Activated CD4-positive, alpha-beta T cell treated with anti-CD3 and anti-CD28 coated beads for 24 hours (primary cell): ENCODE data around the gene RASGRP3.
"Not testable (repeated sequence)": the region's sequence is repeated elsewhere in the genome, so short reads cannot be mapped to it uniquely, and the experiment has no call there.

ENCODE experiments used
- DNase-seq, 2 donors: peaks; one replicate each; pipeline ENCODE4 v3.0.0-alpha.2; 2020; ENCODE audit warnings: low read depth in 2 of 2

Gene RASGRP3

GRCh38 chr2:33457556-33458247, 18.7 kb upstream of the RASGRP3 start:
- no peak for DNase-seq

GRCh38 chr2:33458248-33458819, 18.1 kb upstream of the RASGRP3 start:
- DNase-seq = no peak

GRCh38 chr2:33459745-33460144, 16.7 kb upstream of the RASGRP3 start:
- DNase-seq = no peak

- DNase-seq = not testable (repeated sequence)
Observed at GRCh38 chr2:33462512-33462911, 13.9 kb upstream of the RASGRP3 start.

- DNase-seq = no peak
Observed at GRCh38 chr2:33467413-33467812, 9.0 kb upstream of the RASGRP3 start.

- DNase-seq = no peak
Observed at GRCh38 chr2:33469238-33469637, 7.2 kb upstream of the RASGRP3 start.

GRCh38 chr2:33475224-33476130, 972 bp upstream of the RASGRP3 start:
- peak; percentile 57 to 65 for DNase-seq

- no peak for DNase-seq
Observed at GRCh38 chr2:33476793-33477190, 343 bp downstream of the RASGRP3 start.

- peak in 1 of 2 donors; percentile 7 for DNase-seq
Observed at GRCh38 chr2:33477473-33478468, 1.3 kb downstream of the RASGRP3 start.

GRCh38 chr2:33478968-33479731, 2.7 kb downstream of the RASGRP3 start:
- no peak for DNase-seq

GRCh38 chr2:33482518-33482917, 6.1 kb downstream of the RASGRP3 start:
- DNase-seq = no peak

- no peak for DNase-seq
Observed at GRCh38 chr2:33484042-33484621, 7.7 kb downstream of the RASGRP3 start.

GRCh38 chr2:33485051-33485450, 8.6 kb downstream of the RASGRP3 start:
- no peak for DNase-seq

- DNase-seq = no peak
Observed at GRCh38 chr2:33486544-33486943, 10.1 kb downstream of the RASGRP3 start.

GRCh38 chr2:33488178-33488690, 11.8 kb downstream of the RASGRP3 start:
- DNase-seq = no peak

- no peak for DNase-seq
Observed at GRCh38 chr2:33488715-33489540, 12.5 kb downstream of the RASGRP3 start.

GRCh38 chr2:33489835-33490431, 13.5 kb downstream of the RASGRP3 start:
- no peak for DNase-seq

- DNase-seq = no peak
Observed at GRCh38 chr2:33491441-33492084, 15.1 kb downstream of the RASGRP3 start.
